Right cardiac atrium (tissue), 5 donors: ENCODE data around the gene XDH. TPM values are rescaled to one million over a fixed set of nuclear protein-coding genes. Genes with fewer than 3 reads are reported as not detected.

Experiments
- ATAC-seq, 2 donors: fragments of 200-7000 bp; cut with Tn5 transposase; one replicate each; pipeline versions ENCODE4 v1.8.0 to v1.9.1; 2020; ENCODE audit warnings: moderate library complexity in 2 of 2, mild to moderate bottlenecking in 1 of 2
- DNase-seq, 3 donors: peaks; one replicate each; pipeline ENCODE4 v3.0.0-alpha.2; 2020
- H3K27ac ChIP-seq: one replicate; pipeline ENCODE4 v1.5.1; 2013; ENCODE audit warnings: mild to moderate bottlenecking, low read length, control low read depth, moderate library complexity
- H3K27me3 ChIP-seq: one replicate; pipeline ENCODE4 v1.6.1; 2013; ENCODE audit not compliant: control insufficient read depth, insufficient read depth
- H3K4me1 ChIP-seq: one replicate; pipeline ENCODE4 v1.6.1; 2013; ENCODE audit warnings: low read length; ENCODE audit not compliant: control insufficient read depth, insufficient read depth
- H3K4me3 ChIP-seq: one replicate; pipeline ENCODE4 v1.5.1; 2013; ENCODE audit warnings: low read length, control low read depth
- H3K9me3 ChIP-seq: one replicate; pipeline ENCODE4 v1.6.1; 2013; ENCODE audit warnings: low read length; ENCODE audit not compliant: control insufficient read depth
- WGBS: extraction: QIAGEN DNeasy Blood & Tissue Kit; methylation state at CpG from one replicate; pipeline ENCODE4 v1.1.7; 2013; 5-methylcytosine and 5-hydroxymethylcytosine counted together
- intact Hi-C, 4 donors: fragments of 100-400 bp; cut with DNase I; formaldehyde crosslinking; loops; one replicate each; pipeline versions ENCODE4 v1.11.0 to v1.14.0; 2022 to 2023
- long read RNA-seq, 4 donors: library from polyadenylated mRNA; unstranded; transcript quantifications; one replicate each; pipeline ENCODE4 v2.0.0, GENCODE V29; 2020 to 2021
- polyA plus RNA-seq: library from polyadenylated mRNA; stranded (reverse); fragments of 200-250 nt; gene quantifications from one replicate; pipeline ENCODE4 v1.2.3, GENCODE V29; 2013
- total RNA-seq, 4 donors: library from RNA; stranded (reverse); fragmentation: NEBNext Ultra II Directional; extraction: Animal tissue kit (Norgen Biotek cat#: 25700); gene quantifications; one replicate each; pipeline ENCODE4 v1.2.1, GENCODE V29; 2021
- donor health status: healthy with polysubstance abuse.
- donor health status: DM: no; HTN: yes; CAD: no.
- donor health status: DM: no; HTN: no; CAD: no.
- donor health status: DM: no; HTN: yes; CAD: no; lungs with severe emphysema.
- donor health status: DM: yes; HTN: yes; CAD: no.

XDH gene
- total RNA-seq (under 1 TPM in 1 of 4 donors, not detected in 3; 0.29 TPM), polyA plus RNA-seq (not detected)
- long read RNA-seq, donor 1: 0 reads
- long read RNA-seq, donor 2: 0 reads
- long read RNA-seq, donor 3: 0 reads
- long read RNA-seq, donor 4: 0 reads

DNA sequence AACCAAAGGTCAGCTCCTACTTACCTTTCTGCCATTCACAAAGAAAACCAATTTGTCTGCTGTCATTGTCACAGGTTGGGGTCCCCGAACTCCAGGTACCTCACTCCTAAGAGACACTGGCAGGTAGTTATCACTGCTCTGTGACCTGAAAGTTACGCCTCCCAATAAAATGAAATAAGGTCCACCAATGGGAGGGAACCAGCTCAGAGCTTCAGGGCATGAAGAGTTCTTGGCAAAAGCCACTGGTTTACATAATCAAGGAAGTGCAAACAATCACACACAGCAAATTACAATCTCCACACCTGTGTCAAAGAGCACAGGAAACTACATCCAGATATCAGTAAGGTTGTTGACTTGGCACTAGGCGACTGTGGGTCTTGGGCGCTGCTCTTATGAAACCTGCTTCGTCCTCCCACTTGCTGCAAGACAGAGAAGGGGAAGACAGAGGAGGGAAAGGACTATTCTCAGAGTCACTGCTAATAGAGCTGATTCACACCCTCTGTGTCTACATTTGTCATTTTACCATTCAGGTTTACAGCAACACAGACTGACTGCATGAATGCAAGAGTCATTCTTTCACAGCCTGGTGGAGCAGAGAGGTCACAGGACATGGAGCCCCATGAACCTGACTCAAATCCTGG, at the start of gene XDH:
XDH (minus strand) TSS at position 142 of the 641 bp plus-strand sequence; CDS start at position 66, 76 bp downstream.
- 76% methylated on average over 5 of the region's 5 CpGs for WGBS
- Histone ChIP-seq H3K4me1 (no peaks in the 10 kb centered on the region), H3K27me3 (no peaks in the 10 kb centered on the region), H3K27ac (no peak within 1 kb of the TSS), H3K4me3 (no peak within 1 kb of the TSS), H3K9me3 (no peaks in the 10 kb centered on the region)
- intact Hi-C loops: no loop called here
- ATAC-seq (peak in 1 of 2 donors; percentile 43), DNase-seq (no peak)

- Histone ChIP-seq H3K4me1 (no peaks in the 10 kb centered on the region), H3K27ac (no peak overlapping the region), H3K9me3 (no peaks in the 10 kb centered on the region), H3K4me3 (no peak overlapping the region), H3K27me3 (no peaks in the 10 kb centered on the region)
- DNase-seq: no peak
- 66% methylated on average over 4 of the region's 4 CpGs for WGBS
- no peak for ATAC-seq
- intact Hi-C loops: no loop called here
These were observed 43.1 kb upstream of the XDH start for GRCh38 chr2:31457651-31458050.

GRCh38 chr2:31446848-31447247, 32.3 kb upstream of the XDH start:
- no peaks in the 10 kb centered on the region for H3K4me1 ChIP-seq
- no peak overlapping the region for H3K4me3 ChIP-seq
- 61% methylated on average over 3 of the region's 3 CpGs for WGBS
- ATAC-seq (no peak), DNase-seq (no peak)
- H3K27me3 ChIP-seq: no peaks in the 10 kb centered on the region
- intact Hi-C loops: no loop called here
- no peak overlapping the region for H3K27ac ChIP-seq
- H3K9me3 ChIP-seq: peaks cover 2% of the 10 kb centered on the region

DNA sequence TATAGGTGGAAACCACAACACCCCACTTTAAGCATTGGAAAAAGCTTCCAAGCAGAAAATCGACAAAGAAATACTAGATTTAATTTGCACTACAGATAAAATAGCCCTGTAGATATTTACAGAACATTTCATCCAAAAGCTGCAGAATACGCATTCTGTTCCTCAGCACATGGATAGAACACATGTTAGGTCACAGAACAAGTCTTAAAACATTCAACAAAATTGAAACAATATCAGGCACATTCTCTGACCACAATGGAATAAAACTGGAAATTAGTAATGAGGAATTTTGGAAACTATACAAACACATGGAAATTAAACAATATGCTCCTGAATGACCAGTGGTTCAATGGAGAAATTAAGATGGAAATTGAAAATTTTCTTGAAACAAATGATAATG, 27.8 kb upstream of the XDH start:
- no peak overlapping the region for H3K4me3 ChIP-seq
- WGBS: 76% methylated on average over 2 of the region's 2 CpGs
- H3K9me3 ChIP-seq: no peaks in the 10 kb centered on the region
- no peaks in the 10 kb centered on the region for H3K27me3 ChIP-seq
- DNase-seq: no peak
- no peak overlapping the region for H3K27ac ChIP-seq
- H3K4me1 ChIP-seq: no peaks in the 10 kb centered on the region
- intact Hi-C loops: no loop called here
- ATAC-seq: no peak

DNA sequence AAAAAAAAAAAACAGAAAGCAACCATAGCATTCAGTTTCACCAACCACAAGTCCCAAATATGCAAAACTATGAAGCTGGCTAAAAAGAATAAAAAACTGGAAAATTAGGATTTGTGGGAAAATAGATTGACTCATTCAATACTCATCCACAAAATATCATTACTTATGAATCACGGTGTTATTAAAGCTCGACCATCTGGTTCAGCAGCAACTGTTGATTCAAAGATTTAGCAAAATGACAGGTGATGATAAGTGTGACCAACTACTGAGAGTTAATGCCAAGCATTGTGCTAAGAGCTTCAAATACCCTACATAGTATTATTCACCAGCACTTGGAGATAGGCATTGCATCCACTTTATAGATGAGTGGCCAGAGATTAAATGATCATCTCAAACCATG, 26.2 kb upstream of the XDH start:
- no peaks in the 10 kb centered on the region for H3K27me3 ChIP-seq
- no peaks in the 10 kb centered on the region for H3K9me3 ChIP-seq
- H3K4me3 ChIP-seq: no peak overlapping the region
- intact Hi-C loops: no loop called here
- DNase-seq (no peak), ATAC-seq (no peak)
- 59% methylated on average over 2 of the region's 2 CpGs for WGBS
- no peaks in the 10 kb centered on the region for H3K4me1 ChIP-seq
- H3K27ac ChIP-seq: no peak overlapping the region

DNA sequence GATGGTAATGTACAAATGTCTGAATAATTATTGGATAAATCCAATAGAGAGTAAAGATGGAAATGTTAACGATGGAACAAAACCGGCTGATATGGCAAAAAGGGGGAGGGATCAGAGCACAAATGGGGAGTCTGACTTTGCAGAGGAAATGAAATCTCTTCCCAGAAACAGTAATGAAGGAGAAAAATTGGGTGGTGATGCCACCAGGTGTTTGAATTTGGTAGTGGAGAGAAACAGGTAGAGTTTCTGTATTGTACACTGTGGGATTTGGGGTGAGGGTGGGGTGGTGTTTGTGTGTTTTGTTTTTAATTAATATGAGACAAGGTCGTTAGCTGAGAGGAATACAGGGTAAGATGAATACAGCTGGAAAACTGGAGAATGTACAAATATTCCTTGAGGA, 20.4 kb upstream of the XDH start:
- Histone ChIP-seq H3K9me3 (no peaks in the 10 kb centered on the region), H3K27ac (no peak overlapping the region)
- DNase-seq: no peak

GRCh38 chr2:31433541-31433940, 19.0 kb upstream of the XDH start:
- intact Hi-C loops: no loop called here
- ATAC-seq (no peak), DNase-seq (no peak)
- H3K9me3 ChIP-seq: no peaks in the 10 kb centered on the region
- no peak overlapping the region for H3K4me3 ChIP-seq
- H3K27ac ChIP-seq: no peak overlapping the region
- H3K4me1 ChIP-seq: no peaks in the 10 kb centered on the region
- WGBS: 88% methylated on average over 3 of the region's 3 CpGs
- H3K27me3 ChIP-seq: no peaks in the 10 kb centered on the region

More for the DNA sequence above, 20.4 kb upstream of the XDH start:
- no peak for ATAC-seq
- Histone ChIP-seq H3K4me3 (no peak overlapping the region), H3K27me3 (no peaks in the 10 kb centered on the region), H3K4me1 (no peaks in the 10 kb centered on the region)
- intact Hi-C loops: no loop called here
- WGBS: 44% methylated on average over 3 of the region's 3 CpGs

DNA sequence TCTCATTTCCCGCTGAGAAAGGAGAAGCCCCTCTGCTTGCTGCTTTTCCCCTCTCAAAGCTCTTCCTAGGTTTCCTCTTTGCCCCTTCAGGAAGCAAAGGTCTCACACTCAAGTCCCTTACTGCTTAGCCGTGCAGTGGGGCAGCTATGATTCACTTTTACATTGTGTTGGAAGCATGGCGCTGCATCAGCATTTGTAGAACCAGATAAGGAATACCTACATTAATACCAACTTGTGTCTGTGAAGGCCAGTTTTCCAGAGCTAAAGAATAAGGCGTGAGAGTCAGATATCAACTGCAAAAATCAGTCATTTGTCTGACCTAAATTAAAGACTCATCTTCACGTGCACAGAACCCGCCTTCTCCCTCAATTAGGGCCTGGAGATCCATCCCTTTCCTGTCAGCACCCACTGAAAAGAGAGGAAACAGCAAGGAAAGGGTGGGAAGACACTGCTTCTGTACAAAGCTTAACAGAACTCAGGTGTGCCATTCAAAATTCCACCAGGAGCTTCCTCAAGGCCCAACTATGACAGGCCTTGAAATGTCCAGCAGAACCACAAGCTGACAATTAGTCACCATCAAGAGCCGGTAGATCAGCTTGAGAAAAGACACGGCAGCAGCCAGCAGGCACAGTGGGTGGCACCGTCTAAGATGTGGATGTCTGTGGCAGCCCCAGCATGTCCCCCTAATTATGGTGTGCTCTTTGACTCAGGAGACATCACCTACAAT, 16.1 kb upstream of the XDH start:
- ATAC-seq: no peak
- no peak for DNase-seq
- WGBS: 82% methylated on average over 9 of the region's 9 CpGs
- Histone ChIP-seq H3K4me1 (no peaks in the 10 kb centered on the region), H3K27ac (no peak overlapping the region), H3K27me3 (no peaks in the 10 kb centered on the region), H3K4me3 (no peak overlapping the region), H3K9me3 (no peaks in the 10 kb centered on the region)
- intact Hi-C loops: no loop called here

GRCh38 chr2:31429759-31430438, 15.4 kb upstream of the XDH start:
- ATAC-seq (no peak), DNase-seq (no peak)
- no peak overlapping the region for H3K27ac ChIP-seq
- H3K4me3 ChIP-seq: no peak overlapping the region
- H3K27me3 ChIP-seq: no peaks in the 10 kb centered on the region
- intact Hi-C loops: no loop called here
- H3K9me3 ChIP-seq: no peaks in the 10 kb centered on the region
- WGBS: 70% methylated on average over 5 of the region's 5 CpGs
- H3K4me1 ChIP-seq: no peaks in the 10 kb centered on the region

DNA sequence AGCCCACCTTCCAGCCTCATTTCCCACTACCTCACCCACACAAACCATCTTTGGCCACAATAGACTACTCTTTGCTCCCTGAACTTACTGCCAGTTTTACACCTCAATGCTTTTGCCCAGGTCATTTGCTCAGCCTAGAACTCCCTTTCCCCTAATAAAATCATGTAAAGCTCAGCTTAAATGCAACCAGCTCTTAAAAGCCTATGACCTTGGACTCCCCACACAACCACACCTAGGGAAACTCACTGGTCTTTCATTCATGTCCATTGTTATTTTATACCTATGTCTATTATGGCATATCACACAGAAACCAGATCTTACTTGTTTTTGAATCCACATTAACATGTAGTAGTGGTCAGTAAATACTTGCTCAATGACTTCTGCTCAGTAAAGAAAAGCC, 14.5 kb upstream of the XDH start:
- H3K27me3 ChIP-seq: no peaks in the 10 kb centered on the region
- no peak overlapping the region for H3K27ac ChIP-seq
- ATAC-seq (no peak), DNase-seq (no peak)
- no peak overlapping the region for H3K4me3 ChIP-seq
- H3K9me3 ChIP-seq: no peaks in the 10 kb centered on the region
- H3K4me1 ChIP-seq: no peaks in the 10 kb centered on the region
- intact Hi-C loops: no loop called here

DNA sequence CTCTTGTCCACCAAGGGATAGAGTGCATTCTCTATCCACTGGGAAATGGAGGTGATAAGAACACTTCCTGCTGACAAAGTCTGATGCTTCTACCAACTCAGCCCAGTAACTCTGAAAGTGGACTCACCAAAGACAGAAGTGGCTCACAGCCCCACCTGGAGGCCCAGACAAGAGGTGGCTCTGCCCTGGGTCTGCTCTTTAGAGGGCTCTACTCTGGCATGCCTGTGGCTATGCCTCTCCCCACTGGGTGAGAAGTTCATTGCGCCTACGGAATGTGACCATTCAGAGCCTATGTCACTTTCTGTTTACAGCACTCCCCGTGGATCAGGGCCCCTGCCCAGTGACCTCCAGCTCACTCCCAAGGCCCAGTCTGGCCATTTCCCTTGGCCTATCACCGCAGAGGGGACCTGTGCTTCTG, 13.5 kb upstream of the XDH start:
- Histone ChIP-seq H3K4me3 (no peak overlapping the region), H3K27ac (no peak overlapping the region), H3K4me1 (no peaks in the 10 kb centered on the region), H3K9me3 (no peaks in the 10 kb centered on the region), H3K27me3 (no peaks in the 10 kb centered on the region)
- ATAC-seq: no peak
- no peak for DNase-seq
- intact Hi-C loops: no loop called here
- 76% methylated on average over 4 of the region's 4 CpGs for WGBS
